Fibroblast of lung (primary cell): ENCODE data around the gene GYPC. TPM values are rescaled to one million over a fixed set of nuclear protein-coding genes. Genes with fewer than 3 reads are reported as not detected.

Experiments
- DNase-seq, 2 donors: peaks; one replicate each; pipeline versions ENCODE4 v3.0.0 to v3.0.0-alpha.2; 2010; ENCODE audit warnings: low read depth in 2 of 2
- H2AFZ ChIP-seq: 2 replicates; pipeline ENCODE4 v1.5.1; 2012; ENCODE audit warnings: low read length, control low read depth, inconsistent platforms
- H3K27ac ChIP-seq: 2 replicates; pipeline ENCODE4 v1.5.1; 2011; ENCODE audit warnings: low read length, control low read depth; ENCODE audit not compliant: insufficient read depth
- H3K27me3 ChIP-seq: 2 replicates; pipeline ENCODE4 v1.5.1; 2011; ENCODE audit warnings: mild to moderate bottlenecking, low read length; ENCODE audit not compliant: control insufficient read depth, insufficient read depth
- H3K36me3 ChIP-seq: 2 replicates; pipeline ENCODE4 v1.5.1; 2011; ENCODE audit warnings: low read length; ENCODE audit not compliant: control insufficient read depth, insufficient read depth
- H3K4me1 ChIP-seq: 2 replicates; pipeline ENCODE4 v1.5.1; 2011; ENCODE audit warnings: low read length; ENCODE audit not compliant: control insufficient read depth, insufficient read depth; ENCODE audit errors: extremely low read depth
- H3K4me2 ChIP-seq: 2 replicates; pipeline ENCODE4 v1.5.1; 2011; ENCODE audit warnings: low read length, control low read depth; ENCODE audit not compliant: insufficient read depth; ENCODE audit errors: extremely low read depth
- H3K4me3 ChIP-seq, 4 experiments: fragments of 200-600 bp in 1 of 4; sonication (generic) in 1 of 4; replicated peaks in 1 of 4; 2 replicates each; pipeline ENCODE4 v1.5.1; 2011 to 2016; ENCODE audit warnings: low read length in 4 of 4, low read depth in 3 of 4, mild to moderate bottlenecking in 3 of 4, control low read depth in 2 of 4, inconsistent platforms in 1 of 4, mixed read lengths in 1 of 4; ENCODE audit not compliant: insufficient read depth in 1 of 4; ENCODE audit errors: control extremely low read depth in 1 of 4
- H3K79me2 ChIP-seq: 2 replicates; pipeline ENCODE4 v1.5.1; 2012; ENCODE audit warnings: mild to moderate bottlenecking, low read length, inconsistent platforms; ENCODE audit not compliant: control insufficient read depth, insufficient read depth
- H3K9ac ChIP-seq: 2 replicates; pipeline ENCODE4 v1.5.1; 2011; ENCODE audit warnings: mild to moderate bottlenecking, low read length, control low read depth; ENCODE audit not compliant: insufficient read depth
- H3K9me3 ChIP-seq: 2 replicates; pipeline ENCODE4 v1.5.1; 2012; ENCODE audit warnings: low read depth, low read length; ENCODE audit not compliant: control insufficient read depth, insufficient read depth
- H4K20me1 ChIP-seq: 2 replicates; pipeline ENCODE4 v1.5.1; 2011; ENCODE audit warnings: low read length; ENCODE audit not compliant: control insufficient read depth, insufficient read depth; ENCODE audit errors: extremely low read depth
- EZH2 ChIP-seq: IDR thresholded peaks from 2 replicates; pipeline ENCODE4 v1.5.1; 2012; ENCODE audit warnings: low read length, control low read depth, mild to moderate bottlenecking; ENCODE audit errors: missing control alignments
- polyA plus RNA-seq, 2 donors: library from polyadenylated mRNA; depleted of rRNA in 1 of 2; stranded (reverse) in 1 of 2; unstranded in 1 of 2; fragments of >200 nt; gene quantifications; 2 replicates each; pipeline ENCODE4 v1.2.1, GENCODE V29; 2011 to 2012; ENCODE audit warnings: missing spikeins in 1 of 2
- total RNA-seq: library from RNA; depleted of rRNA; stranded (reverse); fragments of >200 nt; gene quantifications from 2 replicates; pipeline ENCODE4 v1.2.1, GENCODE V29; 2014
- TF ChIP-seq, protein P1 (sequence below), 2 donors: IDR thresholded peaks in 1 of 2; conservative IDR thresholded peaks in 1 of 2; 1 replicate in 1 of 2; 2 replicates in 1 of 2; pipeline ENCODE4 v1.5.1; 2011 to 2012; ENCODE audit warnings: low read length in 2 of 2, control low read depth in 1 of 2, inconsistent platforms in 1 of 2, low read depth in 1 of 2, mild to moderate bottlenecking in 1 of 2

The GYPC gene
- total and polyA plus RNA-seq, 2 donors (not counting 1 experiment from before 2014, with no cell fraction given), result 135 to 167 TPM

DNA sequence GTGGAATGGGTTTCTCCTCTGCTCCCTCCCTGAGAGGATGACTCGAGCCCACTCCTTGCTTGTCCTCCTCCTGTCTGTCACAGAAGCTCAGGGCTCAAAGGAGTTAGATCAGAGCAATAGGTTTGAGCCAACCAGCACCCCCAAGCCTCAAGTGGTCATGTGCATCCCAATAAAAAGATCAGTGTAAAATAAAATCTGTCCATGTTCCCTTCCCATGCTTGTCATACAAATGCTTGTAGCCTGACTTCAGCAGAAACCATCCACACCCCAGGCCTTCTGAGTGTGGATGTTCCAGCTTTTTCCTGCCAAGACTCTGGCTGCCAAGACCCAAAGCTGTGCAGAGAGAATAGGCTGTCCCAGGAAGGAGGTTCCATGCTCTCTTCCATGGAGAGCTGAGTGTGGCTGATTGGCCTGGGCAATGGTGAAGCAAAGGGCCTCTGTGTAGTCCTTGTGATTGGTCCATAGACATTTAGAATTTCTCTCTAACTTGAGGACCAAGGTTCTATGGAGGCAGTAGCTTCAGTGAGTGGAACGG lies 67.4 kb downstream of the GYPC start:
- Histone ChIP-seq H3K4me2 (no peak overlapping the region), H2AFZ (no peak overlapping the region), H3K4me3 (no peak overlapping the region), H3K9me3 (no peaks in the 10 kb centered on the region), H3K9ac (no peak overlapping the region), H4K20me1 (no peaks in the 10 kb centered on the region), H3K27ac (no peak overlapping the region), H3K36me3 (no peaks in the 10 kb centered on the region), H3K4me1 (no peaks in the 10 kb centered on the region), H3K79me2 (no peaks in the 10 kb centered on the region), H3K27me3 (no peaks in the 10 kb centered on the region)
- no peak for DNase-seq
- TF ChIP-seq EZH2, result no peak
- TF ChIP-seq, protein P1, sequence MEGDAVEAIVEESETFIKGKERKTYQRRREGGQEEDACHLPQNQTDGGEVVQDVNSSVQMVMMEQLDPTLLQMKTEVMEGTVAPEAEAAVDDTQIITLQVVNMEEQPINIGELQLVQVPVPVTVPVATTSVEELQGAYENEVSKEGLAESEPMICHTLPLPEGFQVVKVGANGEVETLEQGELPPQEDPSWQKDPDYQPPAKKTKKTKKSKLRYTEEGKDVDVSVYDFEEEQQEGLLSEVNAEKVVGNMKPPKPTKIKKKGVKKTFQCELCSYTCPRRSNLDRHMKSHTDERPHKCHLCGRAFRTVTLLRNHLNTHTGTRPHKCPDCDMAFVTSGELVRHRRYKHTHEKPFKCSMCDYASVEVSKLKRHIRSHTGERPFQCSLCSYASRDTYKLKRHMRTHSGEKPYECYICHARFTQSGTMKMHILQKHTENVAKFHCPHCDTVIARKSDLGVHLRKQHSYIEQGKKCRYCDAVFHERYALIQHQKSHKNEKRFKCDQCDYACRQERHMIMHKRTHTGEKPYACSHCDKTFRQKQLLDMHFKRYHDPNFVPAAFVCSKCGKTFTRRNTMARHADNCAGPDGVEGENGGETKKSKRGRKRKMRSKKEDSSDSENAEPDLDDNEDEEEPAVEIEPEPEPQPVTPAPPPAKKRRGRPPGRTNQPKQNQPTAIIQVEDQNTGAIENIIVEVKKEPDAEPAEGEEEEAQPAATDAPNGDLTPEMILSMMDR (conservative IDR thresholded peaks at IDR 0.05 in 1 of 2, IDR thresholded peaks at IDR 0.05 in 1 of 2; ENCODE audit: low read depth in 1 of 2, low read length in 2 of 2), result no peak

- no peak overlapping the region for H2AFZ ChIP-seq
- H3K4me2 ChIP-seq, result no peak overlapping the region
- H4K20me1 ChIP-seq, result no peaks in the 10 kb centered on the region
- H3K36me3 ChIP-seq, result no peaks in the 10 kb centered on the region
- H3K4me1 ChIP-seq, result no peaks in the 10 kb centered on the region
- H3K9me3 ChIP-seq, result no peaks in the 10 kb centered on the region
- H3K9ac ChIP-seq, result no peak overlapping the region
- TF ChIP-seq, protein P1 (conservative IDR thresholded peaks at IDR 0.05 in 1 of 2, IDR thresholded peaks at IDR 0.05 in 1 of 2; ENCODE audit: low read depth in 1 of 2, low read length in 2 of 2), result no peak
- TF ChIP-seq EZH2, result no peak
- H3K27me3 ChIP-seq, result no peaks in the 10 kb centered on the region
- H3K27ac ChIP-seq, result no peak overlapping the region
- H3K4me3 ChIP-seq, result no peak overlapping the region
- H3K79me2 ChIP-seq, result no peaks in the 10 kb centered on the region
- no peak for DNase-seq
Observed at GRCh38 chr2:126725580-126725979, 69.6 kb downstream of the GYPC start.

GRCh38 chr2:126729896-126730295 lies 73.9 kb downstream of the GYPC start:
- Histone ChIP-seq H3K9ac (no peak overlapping the region), H3K4me3 (no peak overlapping the region), H3K9me3 (no peaks in the 10 kb centered on the region), H2AFZ (no peak overlapping the region), H4K20me1 (no peaks in the 10 kb centered on the region), H3K79me2 (no peaks in the 10 kb centered on the region), H3K36me3 (no peaks in the 10 kb centered on the region), H3K27ac (no peak overlapping the region), H3K27me3 (no peaks in the 10 kb centered on the region), H3K4me1 (no peaks in the 10 kb centered on the region), H3K4me2 (no peak overlapping the region)
- TF ChIP-seq, protein P1 (conservative IDR thresholded peaks at IDR 0.05 in 1 of 2, IDR thresholded peaks at IDR 0.05 in 1 of 2; ENCODE audit: low read depth in 1 of 2, low read length in 2 of 2), result no peak
- TF ChIP-seq EZH2, result no peak
- no peak for DNase-seq
